Non-pigmented ciliary epithelial cell (primary cell): Measurements from ENCODE around the gene BABAM1.
"Not testable (repeated sequence)": the region's sequence is repeated elsewhere in the genome, so short reads cannot be mapped to it uniquely, and the experiment has no call there.

Experiments
- DNase-seq: peaks from one replicate; pipeline ENCODE4 v3.0.0-alpha.2; 2010; ENCODE audit warnings: low read depth

BABAM1 gene

DNA sequence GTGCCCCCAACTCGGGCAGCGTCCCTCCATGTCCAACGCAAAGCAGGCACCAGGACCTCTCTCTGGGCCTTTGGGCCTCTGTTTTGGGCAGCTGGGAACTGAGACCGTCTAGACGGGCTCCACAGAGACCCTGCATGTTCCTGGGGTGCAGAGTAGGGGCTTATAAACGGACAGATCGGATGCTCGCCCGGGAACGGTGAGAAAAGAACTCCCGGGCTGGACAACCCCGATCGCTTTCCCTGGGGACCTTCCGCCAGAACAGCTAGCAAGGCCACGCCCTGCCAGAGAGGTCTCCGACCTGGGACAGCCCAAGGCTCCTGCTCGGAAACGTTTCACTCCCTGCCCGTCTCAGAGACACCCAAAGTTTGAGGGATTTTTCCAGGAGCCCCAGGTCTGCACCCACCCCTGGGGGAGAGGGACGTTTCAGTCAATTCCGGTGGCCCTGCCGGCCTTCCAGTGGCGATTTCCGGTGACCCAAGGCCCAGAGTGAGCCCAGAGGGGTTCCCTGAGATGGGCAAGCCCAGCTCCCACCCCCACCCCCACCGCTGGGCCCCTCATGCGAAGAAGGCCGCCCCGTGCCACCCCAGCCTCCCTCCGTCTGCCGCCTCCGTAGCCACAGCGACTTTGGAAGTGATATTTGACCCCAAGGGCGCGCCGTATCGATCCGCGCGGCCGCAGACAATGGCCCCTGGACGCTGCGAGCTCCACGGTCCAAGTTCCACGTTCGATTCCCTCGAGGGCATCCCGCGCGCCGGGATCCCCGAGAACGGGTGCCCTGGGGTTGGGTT, 23.2 kb upstream of the BABAM1 start:
- DNase-seq: no peak

DNA sequence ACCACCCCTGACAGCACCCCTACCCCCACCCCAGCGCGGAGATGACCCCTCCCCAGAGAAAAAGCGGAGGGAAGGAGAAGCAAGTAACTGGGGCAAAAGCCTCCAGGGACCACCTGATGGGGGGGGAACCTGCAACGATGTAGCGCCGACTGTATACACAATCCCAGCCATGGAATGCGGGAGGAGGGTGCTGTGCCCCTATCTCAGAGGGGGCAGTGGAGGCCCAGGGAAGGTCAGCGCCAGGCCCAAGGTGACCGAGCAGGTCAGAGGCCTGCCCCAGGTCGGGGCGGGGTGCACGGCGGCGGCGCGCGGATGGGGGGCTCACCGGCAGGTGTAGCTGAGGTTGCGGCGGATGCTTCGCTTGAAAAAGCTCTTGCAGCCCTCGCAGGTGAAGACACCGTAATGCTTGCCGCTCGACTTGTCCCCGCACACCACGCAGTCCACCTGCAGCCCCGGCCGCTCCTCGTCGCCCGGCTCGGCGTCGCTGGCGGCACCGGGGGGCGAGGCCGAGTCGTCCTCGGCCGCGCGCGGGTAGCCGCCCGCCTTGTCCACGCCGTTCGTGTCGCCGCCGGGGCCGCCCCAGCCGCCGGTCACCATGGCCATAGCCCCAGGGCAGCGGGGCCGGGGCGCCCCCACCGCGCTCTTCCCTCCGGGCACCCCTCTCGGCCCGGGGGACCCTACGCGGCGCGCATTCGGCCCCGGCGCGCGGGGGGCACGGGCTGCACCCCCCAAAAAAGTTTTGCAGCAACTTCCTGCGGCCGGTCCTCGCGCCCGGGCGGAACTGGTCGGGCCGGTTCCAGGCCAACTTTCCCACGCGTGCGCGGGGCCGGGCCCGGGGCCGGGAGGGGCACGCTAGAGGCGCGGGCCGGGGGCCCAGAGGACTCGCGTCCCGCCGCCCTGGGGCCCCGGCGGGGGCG, 22.4 kb upstream of the BABAM1 start:
- DNase-seq: no peak

DNA sequence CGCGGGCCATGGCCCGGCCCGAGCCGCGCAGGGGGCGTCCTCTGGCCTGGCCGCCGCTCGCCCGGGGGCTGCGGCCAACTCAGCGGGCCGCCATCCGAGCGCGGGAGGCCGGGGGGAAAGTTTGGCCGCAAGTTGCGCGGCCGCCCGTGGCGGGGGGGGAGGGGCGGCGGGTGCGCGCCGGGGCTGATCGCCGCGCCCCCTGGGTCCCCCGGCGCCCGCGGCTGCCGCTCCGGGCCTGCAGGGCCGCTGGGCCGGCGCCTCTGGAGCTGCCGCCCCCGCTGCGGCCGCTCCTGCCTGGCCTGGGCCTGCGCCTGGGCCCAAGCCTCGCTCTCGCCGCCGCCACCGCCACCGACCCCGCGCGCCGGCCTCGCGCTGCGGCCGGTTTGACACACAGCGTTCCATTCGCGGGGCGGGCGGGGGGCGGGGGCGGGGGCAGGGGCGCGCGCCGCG, 21.7 kb upstream of the BABAM1 start, which contains the start of gene NR2F6:
Gene NR2F6 (minus strand): TSS at position 385 of the 450 bp plus-strand sequence. CDS start 699 bp downstream, outside the sequence.
- no peak for DNase-seq

DNA sequence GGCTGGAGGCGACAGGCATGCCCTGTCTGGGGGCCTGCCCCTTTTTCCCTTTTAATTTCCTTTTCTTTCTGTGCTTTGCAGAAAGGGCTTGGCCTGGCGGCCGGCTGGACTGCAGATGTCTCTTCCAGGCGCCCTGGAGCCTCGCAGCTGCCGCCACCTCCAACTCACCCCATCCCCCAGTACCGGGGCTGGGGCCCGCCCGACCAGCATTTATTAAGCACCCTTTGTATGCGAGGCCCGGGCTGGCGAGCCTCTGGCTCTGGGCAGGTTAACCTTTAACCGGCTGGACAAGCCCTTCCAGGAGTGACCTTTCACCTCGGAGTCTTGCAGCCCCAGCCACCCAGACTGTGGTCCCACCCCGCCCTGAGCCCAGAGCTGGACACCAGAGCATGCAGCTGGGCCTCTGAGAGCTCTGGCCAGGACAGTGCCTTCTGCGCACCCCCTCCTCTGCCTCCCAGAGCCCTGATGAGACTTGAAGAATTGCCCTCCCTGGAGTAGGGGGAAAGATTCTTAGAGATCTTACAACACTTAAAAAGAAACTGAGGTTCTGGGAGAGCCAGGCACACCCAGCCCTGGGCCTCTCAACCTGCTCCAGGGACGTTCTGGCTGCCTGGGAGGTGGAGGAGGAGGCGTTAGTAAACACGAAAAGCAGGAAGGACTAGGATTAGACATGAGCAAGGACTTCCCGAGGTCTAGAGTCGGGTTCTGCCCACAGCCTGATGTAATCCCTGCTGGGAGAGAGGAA, 20.4 kb upstream of the BABAM1 start:
- no peak for DNase-seq

DNA sequence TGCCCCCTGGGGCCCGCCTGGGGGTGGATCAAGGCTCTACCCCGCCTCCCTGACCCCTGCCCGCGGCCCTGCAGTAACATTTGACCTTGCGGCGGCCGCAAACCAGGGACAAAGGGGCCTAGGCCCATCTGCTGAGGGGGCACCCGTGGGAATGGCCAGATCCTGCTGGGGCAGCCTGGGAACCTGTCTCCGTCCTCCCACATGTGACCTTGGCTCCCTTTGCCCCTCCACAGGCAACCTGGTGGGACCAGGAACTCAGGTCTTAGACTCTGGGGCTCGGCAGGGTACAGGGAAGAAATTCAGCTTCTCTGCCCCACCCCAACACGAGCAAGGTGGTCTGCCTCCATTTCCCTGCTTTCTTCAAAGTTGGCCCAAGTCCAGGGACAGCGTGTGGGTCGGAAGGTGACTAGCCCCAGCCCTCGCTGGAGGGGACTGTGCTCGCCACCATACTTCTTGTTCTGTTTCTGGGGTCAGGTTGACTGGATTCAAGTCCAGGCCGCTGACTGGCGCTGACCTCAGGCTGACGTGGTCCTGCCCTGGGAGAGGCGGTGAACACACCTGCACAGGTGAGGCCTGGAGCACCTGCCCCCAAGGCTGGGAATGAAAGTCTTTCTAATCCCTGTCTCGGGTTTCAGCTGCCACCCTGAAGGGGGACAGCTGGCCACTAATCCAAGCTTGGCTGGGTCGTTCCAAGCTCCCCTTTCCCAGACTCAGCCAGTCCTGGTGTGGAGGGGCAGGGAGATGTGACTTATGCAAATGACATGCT, 19.0 kb upstream of the BABAM1 start:
- no peak for DNase-seq

GRCh38 chr19:17249887-17250548, 17.2 kb upstream of the BABAM1 start:
- no peak for DNase-seq

DNA sequence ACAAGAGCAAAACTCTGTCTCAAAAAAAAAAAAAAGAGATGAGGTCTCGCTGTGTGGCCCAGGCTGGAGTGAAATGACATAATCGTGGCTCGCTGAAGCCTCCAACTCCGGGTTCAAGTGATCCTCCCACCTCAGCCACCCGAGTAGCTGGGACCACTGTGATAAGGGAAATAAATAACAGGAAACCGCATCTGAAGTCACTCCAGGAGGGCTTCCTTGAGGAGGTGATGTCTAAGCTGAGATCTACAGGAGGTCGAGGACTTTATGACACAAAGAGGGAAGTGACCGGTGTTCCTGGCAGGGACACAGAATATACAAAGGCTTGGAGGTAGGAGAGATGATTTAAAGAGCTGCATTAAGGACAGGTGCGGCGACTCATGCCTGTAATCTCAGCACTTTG, 12.6 kb upstream of the BABAM1 start:
- DNase-seq: no peak

- DNase-seq: no peak
These were observed 12.1 kb upstream of the BABAM1 start for GRCh38 chr19:17255150-17255621.

DNA sequence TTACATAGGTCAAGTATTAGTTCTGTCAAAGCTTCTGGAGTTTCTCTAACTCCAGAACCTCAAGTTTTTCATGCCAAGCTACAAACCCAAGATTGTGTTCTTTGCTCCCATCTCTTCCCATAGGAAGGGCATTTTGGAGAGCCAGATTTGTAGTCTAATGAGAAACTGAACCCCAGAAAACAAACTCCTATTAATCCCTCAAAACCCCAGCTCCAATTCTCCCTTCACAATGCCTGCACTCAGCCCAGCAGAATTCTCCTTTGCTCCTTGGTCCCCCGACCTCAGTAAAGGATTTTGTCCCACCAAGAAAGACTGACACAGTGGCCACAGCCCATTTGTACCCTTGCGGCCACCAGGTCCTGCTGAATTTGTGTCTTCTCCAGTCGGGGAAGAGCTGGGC, 11.1 kb upstream of the BABAM1 start:
- DNase-seq: no peak

DNA sequence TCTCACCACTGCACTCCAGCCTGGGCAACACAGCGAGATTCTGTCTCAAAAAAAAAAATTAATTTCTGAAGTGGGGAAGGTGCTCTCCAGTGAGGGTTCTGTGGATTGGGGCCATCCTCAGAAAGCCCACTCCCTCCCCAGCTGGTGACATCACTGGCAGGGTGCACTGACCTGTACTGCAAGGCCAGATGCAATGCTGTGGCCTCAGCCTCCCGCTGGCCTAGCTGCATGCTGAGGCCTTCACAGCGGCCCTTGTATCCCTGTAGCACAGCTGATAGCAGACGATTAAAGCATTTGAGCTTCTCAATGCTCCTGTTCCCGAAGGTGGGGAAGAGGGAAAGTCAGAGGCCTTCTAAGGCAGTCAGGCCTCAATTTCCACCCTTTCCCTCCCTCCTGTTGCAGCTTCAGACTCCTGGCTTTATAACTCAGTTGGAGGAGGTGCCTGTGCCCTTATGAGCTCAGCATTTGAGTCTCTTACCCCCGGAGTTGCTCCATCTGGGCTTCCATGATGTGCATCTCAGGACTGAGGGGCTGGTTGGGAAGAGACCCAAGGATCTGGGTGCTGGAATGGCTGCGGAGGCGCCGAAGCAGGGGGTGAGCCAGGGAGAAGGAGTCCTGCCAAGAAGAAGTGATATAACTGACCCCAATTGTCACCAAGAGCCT, 8.0 kb upstream of the BABAM1 start:
- no peak for DNase-seq

DNA sequence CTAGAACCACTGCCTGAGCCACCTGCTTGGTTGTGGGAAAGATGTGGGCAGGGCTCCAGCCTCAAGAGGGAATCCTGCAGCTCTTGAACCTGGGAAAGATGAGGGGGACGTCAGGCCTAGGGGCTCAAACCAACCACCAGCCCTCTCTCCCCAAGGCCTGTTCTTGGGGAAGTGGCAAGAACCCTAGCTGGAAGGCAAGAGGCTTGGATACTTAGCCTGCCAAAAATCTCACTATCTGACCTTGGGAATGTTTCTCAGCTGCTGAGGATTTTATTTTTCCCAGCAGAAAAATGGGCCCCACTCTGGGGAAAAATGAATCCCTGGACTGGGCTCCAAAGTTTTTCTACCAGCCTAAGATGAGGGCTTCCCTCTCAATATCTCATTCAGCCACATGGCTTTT, 7.3 kb upstream of the BABAM1 start:
- DNase-seq: no peak

GRCh38 chr19:17260842-17261325, 6.4 kb upstream of the BABAM1 start:
- DNase-seq: no peak

GRCh38 chr19:17262557-17262956, 4.7 kb upstream of the BABAM1 start:
- no peak for DNase-seq

DNA sequence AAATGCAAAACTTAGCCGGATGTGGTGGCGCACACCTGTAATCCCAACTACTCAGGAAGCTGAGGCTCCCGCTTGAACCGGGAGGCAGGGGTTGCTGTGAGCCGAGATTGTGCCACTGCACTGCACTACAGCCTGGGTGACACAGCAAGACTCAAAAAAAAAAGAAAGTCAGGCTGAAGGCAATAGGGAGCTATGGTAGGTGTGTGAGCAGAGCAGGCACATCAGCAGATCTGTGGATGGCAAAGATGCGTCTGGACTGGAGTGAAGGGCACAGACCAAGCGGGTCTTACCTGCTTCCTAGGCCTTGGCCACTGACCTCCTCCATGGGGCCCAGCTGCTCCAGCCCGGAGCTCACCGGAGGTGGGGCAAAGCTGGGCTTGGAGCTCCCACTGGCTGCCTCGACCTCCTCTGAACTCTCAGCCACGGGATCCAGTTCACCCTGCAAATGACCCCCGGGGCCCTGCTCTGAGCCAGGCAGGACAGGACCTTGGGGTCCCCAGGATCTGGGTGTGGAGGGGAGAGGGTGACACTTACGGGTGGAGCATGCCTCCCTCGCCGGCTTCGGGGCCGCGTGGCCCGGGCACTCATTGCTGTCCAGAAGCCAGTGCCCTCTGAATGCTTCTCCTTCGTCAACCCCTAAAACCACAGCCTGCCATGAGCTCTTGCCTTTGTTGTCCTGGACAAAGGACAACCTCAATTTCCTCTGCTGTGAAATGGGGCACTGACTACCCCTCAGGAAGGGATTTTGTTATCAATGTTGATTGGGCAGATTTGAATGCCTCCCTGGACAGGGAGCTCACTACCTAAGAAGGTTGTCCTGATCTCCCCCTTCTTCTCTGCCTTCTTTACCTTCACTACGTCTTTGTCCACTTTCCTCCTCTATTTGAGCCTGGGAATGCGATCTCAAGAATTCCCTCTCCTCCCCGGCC, 3.3 kb upstream of the BABAM1 start:
- DNase-seq: no peak

GRCh38 chr19:17264641-17264979, 2.6 kb upstream of the BABAM1 start, which contains the start of gene USHBP1:
USHBP1 (minus strand) TSS chr19:17264745; CDS start chr19:17264299, 446 bp downstream.
- DNase-seq: no peak

- DNase-seq: no peak
These were observed 1.2 kb upstream of the BABAM1 start for GRCh38 chr19:17266026-17266425.

- no peak for DNase-seq
These were observed 661 bp upstream of the BABAM1 start for GRCh38 chr19:17266589-17266974.

- DNase-seq: no peak
These were observed 1.5 kb downstream of the BABAM1 start for GRCh38 chr19:17268754-17269153.

- DNase-seq: not testable (repeated sequence)
These were observed 7.6 kb downstream of the BABAM1 start for GRCh38 chr19:17274892-17275291.
